ENCODE data around the gene DGKZ.

DGKZ gene

DNA sequence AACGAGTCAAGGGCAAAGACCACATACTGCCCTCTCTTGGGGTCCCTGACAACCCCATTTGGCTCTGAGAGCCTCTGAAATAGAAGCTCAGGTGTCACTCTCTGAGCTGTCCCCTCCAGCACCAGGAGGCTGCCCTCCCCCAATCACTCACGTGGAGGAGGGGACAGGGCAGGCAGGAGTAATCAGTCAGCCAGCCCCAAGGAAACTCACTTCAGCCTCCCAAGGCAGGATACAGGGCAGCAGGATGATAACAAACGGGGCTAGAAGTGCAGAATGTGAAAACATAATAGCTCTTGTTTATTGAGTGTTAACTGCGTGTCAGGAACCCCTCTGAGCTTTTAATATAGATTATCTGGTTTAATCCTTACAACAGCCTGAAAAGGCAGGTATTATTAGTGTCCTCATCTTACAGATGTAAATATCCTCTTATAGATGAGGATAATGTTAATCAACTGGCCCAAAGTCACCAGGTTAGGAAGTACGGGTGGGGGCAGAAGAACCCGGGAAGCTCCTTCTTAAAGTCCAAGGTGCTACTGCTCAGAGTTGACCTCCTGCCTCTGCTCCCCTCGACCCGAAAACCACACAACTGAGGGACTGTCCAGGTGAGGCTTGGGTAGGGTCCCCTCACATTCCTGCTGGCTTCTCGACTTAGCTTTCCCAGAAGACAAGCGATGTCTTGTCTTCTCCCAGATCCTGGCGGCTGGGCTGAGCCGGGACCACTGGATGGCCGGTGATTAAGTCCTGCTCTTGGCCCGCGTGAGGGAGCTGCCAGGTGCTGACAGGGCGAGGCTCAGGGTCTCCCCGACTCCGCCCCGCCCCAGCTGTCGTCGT lies 41.6 kb downstream of the DGKZ start:
- DNase-seq = no peak
- Mint-ChIP-seq H3K27me3 (ENCODE audit: low read depth, poor library complexity) (peaks cover 77% of the 10 kb centered on the region), H3K27ac (no peak overlapping the region), H3K9me3 (no peaks in the 10 kb centered on the region), H3K4me3 (peak overlapping the region; percentile 10), H3K4me1 (peaks cover 54% of the 10 kb centered on the region), H3K36me3 (ENCODE audit: low read depth) (peaks cover 19% of the 10 kb centered on the region)
- TF ChIP-seq, protein P1, sequence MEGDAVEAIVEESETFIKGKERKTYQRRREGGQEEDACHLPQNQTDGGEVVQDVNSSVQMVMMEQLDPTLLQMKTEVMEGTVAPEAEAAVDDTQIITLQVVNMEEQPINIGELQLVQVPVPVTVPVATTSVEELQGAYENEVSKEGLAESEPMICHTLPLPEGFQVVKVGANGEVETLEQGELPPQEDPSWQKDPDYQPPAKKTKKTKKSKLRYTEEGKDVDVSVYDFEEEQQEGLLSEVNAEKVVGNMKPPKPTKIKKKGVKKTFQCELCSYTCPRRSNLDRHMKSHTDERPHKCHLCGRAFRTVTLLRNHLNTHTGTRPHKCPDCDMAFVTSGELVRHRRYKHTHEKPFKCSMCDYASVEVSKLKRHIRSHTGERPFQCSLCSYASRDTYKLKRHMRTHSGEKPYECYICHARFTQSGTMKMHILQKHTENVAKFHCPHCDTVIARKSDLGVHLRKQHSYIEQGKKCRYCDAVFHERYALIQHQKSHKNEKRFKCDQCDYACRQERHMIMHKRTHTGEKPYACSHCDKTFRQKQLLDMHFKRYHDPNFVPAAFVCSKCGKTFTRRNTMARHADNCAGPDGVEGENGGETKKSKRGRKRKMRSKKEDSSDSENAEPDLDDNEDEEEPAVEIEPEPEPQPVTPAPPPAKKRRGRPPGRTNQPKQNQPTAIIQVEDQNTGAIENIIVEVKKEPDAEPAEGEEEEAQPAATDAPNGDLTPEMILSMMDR (IDR thresholded peaks at IDR 0.05) = no peak

DNA sequence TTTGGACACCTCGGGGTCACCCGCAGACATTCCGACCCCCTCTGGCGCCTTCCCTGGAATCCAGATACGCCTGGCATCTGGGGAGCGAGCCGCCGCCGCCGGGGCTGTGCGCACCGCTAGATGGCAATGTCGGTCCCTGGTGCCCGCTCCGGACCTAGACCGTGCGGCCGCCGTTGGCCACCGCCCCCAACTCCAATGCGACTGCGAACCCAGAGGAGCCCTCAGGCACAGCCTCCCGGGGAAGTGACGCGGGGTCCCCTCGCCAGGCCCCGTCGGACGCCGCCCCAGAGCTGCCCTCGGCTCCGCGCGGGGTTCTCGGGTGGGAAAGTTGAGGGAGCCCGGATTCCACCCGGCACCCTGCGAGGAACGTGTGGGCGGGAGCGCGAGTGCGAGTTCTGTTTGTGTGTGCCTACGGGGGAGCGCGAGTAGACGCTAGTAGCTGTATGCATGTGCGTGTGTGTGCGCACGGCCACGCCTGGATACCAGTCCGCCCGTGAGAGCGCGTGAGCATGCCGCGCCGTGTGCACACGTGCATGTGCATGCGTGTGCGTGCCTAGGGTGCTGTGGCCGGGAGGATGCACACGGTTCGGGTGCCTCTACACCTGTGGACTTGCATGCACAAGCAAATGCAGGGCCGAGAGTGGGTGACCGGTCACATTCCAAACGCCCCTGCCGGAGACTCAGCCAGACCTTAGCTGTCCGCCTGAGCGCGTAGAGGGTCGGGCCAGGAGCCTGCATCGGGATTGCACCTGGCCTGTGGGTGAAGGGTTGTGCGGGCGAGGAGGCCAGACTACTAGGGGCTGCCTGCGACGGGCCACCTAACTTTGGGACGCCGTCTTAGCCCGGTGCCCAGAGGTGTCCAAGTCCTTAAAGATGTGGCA lies 42.4 kb downstream of the DGKZ start:
- no peaks in the 10 kb centered on the region for H3K9me3 Mint-ChIP-seq
- H3K27ac Mint-ChIP-seq = no peak overlapping the region
- DNase-seq = peak; percentile 91
- peaks cover 15% of the 10 kb centered on the region for H3K36me3 Mint-ChIP-seq (ENCODE audit: low read depth)
- H3K27me3 Mint-ChIP-seq (ENCODE audit: low read depth, poor library complexity) = peaks cover 83% of the 10 kb centered on the region
- H3K4me3 Mint-ChIP-seq = peak overlapping the region; percentile 60
- peaks cover 48% of the 10 kb centered on the region for H3K4me1 Mint-ChIP-seq
- TF ChIP-seq, protein P1 (IDR thresholded peaks at IDR 0.05) = peak; percentile 86

DNA sequence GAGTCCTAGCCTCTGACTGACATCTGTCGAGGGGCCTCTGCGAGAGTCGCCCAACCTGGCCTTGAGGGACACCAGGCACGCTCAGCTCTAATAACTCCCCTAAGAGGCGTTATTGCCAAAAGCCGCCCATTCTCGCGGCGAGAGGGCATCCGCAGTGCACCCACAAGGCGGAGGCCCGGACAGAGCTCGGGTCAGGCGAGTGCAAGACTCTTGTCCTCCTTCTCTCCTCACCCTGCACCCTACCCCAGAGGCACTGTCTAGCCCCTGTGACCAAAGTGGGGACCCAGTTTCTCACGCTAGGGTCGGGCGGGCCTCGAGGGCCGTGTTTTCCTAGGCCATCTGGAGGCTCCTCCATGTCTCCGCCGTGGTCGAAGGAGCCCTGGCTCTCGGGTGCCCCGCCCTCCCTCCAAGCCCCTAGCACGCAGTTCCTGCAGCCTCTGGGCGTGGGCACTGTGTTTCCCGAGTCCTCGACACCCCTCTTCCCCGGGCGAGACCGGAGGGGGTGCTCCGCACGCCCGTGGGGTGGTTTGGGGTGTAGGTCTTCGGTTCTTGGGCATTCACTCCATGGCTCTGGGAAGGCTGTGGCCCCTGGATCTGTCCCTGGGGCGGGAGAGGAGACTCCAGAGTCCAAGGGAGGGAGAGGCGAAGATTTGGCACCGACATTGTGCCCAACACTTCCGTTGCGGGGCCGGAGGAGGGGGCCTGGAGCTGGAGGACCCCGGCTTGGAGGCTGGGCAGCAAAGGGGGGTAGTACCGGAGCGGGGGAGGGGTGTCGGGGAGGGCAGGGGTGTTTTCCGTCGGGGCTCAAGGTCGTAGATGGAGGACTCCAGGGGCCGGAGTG lies 43.3 kb downstream of the DGKZ start:
- H3K9me3 Mint-ChIP-seq = no peaks in the 10 kb centered on the region
- no peak overlapping the region for H3K27ac Mint-ChIP-seq
- no peak for DNase-seq
- H3K27me3 Mint-ChIP-seq (ENCODE audit: low read depth, poor library complexity) = peaks cover 76% of the 10 kb centered on the region
- TF ChIP-seq, protein P1 (IDR thresholded peaks at IDR 0.05) = no peak
- H3K4me1 Mint-ChIP-seq = peaks cover 44% of the 10 kb centered on the region
- H3K36me3 Mint-ChIP-seq (ENCODE audit: low read depth) = peaks cover 6% of the 10 kb centered on the region
- H3K4me3 Mint-ChIP-seq = peak overlapping the region; percentile 60

DNA sequence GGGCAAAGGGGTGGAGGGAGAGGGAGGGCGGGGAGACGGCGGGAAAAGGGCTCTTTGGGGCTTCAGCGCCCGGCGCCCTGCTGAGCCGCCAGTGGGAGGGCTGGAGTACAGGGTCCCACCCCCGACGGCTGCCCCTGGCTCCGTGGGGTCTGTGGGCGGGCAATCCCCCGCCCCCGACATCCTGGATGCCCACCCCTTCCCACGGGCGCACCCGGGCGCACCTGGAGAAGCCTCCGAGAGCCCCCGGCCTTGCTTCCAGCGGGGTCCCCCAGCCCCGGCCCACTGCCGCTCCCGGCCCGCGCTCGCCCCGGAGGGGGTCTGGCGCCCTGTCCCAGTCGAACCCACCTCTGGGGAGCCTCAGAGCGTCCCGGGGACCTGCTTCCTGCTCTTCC lies 43.9 kb downstream of the DGKZ start:
- H3K27me3 Mint-ChIP-seq (ENCODE audit: low read depth, poor library complexity) = peaks cover 70% of the 10 kb centered on the region
- no peaks in the 10 kb centered on the region for H3K36me3 Mint-ChIP-seq (ENCODE audit: low read depth)
- DNase-seq = no peak
- no peak overlapping the region for H3K4me3 Mint-ChIP-seq
- H3K27ac Mint-ChIP-seq = no peak overlapping the region
- peaks cover 40% of the 10 kb centered on the region for H3K4me1 Mint-ChIP-seq
- TF ChIP-seq, protein P1 (IDR thresholded peaks at IDR 0.05) = no peak
- no peaks in the 10 kb centered on the region for H3K9me3 Mint-ChIP-seq

DNA sequence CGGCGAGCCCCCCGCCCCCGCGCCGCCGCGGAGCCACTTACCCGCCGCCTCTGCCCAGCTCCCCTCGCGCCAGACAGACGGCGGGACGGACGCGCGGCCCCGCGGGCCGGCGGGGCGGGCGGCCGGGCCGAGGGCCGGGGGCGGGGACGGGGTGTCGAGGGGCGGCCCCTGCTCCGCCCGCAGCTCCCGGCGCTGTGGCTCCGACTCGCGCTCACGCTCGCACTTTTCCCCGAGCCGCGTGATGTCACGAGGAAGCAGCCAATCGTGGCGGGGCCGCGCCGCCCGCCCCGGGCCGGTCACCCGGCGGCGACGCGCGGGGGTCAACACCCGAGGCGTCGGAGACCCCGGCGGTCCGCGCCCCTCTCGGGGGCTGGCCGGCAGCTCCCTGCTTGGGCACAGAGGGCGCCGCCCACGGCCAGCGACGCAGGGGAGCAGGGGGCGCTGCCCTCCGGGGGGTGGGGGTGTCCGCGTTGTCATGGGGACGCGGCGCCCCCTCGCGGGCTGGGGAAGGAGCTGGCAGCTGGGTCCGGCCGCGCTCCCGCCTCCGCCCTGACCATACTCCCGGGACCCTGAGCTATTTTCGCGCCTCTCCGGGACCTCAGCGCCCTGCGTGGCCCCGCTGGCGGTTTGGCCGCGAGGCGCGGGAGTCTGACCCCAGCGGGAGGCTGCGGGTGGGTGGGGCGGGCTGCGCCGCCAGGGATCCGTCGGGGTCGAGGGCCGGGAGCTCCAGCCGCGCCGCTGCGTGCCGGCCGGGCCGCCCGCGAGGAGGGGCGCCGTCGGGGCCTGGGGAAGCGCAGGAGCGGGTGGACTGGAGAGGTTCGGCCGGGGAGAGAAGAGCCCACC lies 44.5 kb downstream of the DGKZ start, which contains the start of gene CHRM4:
Gene CHRM4, minus strand, starts transcription at position 199 of the 843 bp plus-strand sequence. CDS start 5,219 bp downstream, outside the sequence.
- TF ChIP-seq, protein P1 (IDR thresholded peaks at IDR 0.05) = peak; percentile 18
- H3K36me3 Mint-ChIP-seq (ENCODE audit: low read depth) = peaks cover under 1% of the 10 kb centered on the region
- H3K9me3 Mint-ChIP-seq = no peaks in the 10 kb centered on the region
- peaks cover 64% of the 10 kb centered on the region for H3K27me3 Mint-ChIP-seq (ENCODE audit: low read depth, poor library complexity)
- no peak within 1 kb of the TSS for H3K27ac Mint-ChIP-seq
- DNase-seq = peak; percentile 69
- H3K4me3 Mint-ChIP-seq = peak within 1 kb of the TSS; percentile 82
- peaks cover 34% of the 10 kb centered on the region for H3K4me1 Mint-ChIP-seq

All from nephron progenitor cell (in vitro differentiated cells).